ENCODE data around the gene NCKAP5L. TPM values are rescaled to one million over a fixed set of nuclear protein-coding genes. Genes with fewer than 3 reads are reported as not detected.

NCKAP5L gene
- total RNA-seq, 1 experiment from 2014 or later: 13.3 TPM

DNA sequence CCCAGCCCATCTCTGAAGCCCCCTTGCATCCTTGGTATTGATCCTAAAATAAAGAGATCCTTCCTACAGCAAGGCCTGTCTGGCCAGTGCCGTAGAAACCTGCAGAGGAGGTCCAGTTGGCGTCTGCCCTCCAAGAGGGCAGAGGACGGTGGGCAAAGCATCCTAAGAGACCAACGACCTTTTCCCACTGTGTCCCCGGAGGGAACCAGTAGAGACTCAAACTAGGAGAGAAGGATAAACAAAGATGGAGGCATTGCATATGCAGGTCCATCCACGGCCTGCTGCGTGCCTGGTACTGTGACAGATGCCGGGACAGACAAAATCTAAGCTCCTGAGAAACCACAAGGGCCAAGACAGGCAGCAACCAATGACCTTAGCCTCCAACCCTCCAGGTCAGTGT is 3.8 kb downstream of the NCKAP5L start:
- ChIA-PET CTCF (no interaction called here), POLR2A (ENCODE audit: unreplicated experiment) (no interaction called here)
- Histone ChIP-seq H2AFZ (ENCODE audit: low read length) (no peak overlapping the region), H3K4me3 (ENCODE audit: low read length) (no peak overlapping the region), H3K4me2 (ENCODE audit: low read length) (no peak overlapping the region), H4K20me1 (ENCODE audit: low read length) (no peaks in the 10 kb centered on the region), H3K9me2 (replicated peaks; ENCODE audit: low read length) (no peaks in the 10 kb centered on the region), H3K79me2 (ENCODE audit: low read length) (peaks cover 30% of the 10 kb centered on the region), H3K4me1 (ENCODE audit: insufficient read depth, low read length) (peaks cover 20% of the 10 kb centered on the region), H3K9ac (ENCODE audit: low read length) (no peak overlapping the region), H3K27me3 (ENCODE audit: low read length) (no peaks in the 10 kb centered on the region), H3K36me3 (ENCODE audit: low read depth, low read length) (no peaks in the 10 kb centered on the region), H3K27ac (ENCODE audit: low read length) (no peak overlapping the region), H3K9me3 (ENCODE audit: low read length) (no peaks in the 10 kb centered on the region), H3F3A (ENCODE audit: low read length, unreplicated experiment) (no peaks in the 10 kb centered on the region)
- DNase-seq (no peak), ATAC-seq (no peak)
- TF ChIP-seq CTCF (conservative IDR thresholded peaks at IDR 0.05; ENCODE audit: low read depth, low read length) (no peak), EZH2 (IDR thresholded peaks at IDR 0.05; ENCODE audit: low read length, unreplicated experiment) (no peak), EZH2phosphoT487 (IDR thresholded peaks at IDR 0.05; ENCODE audit: borderline replicate concordance, low read length) (no peak)
- intact Hi-C loops (cut with micrococcal nuclease): no loop called here
- BruUV-seq (replicated peaks): no TSS peak

- intact Hi-C loops (cut with micrococcal nuclease): no loop called here
- no peaks in the 10 kb centered on the region for H3K36me3 ChIP-seq (ENCODE audit: low read depth, low read length)
- no peak overlapping the region for H2AFZ ChIP-seq (ENCODE audit: low read length)
- no peaks in the 10 kb centered on the region for H3K27me3 ChIP-seq (ENCODE audit: low read length)
- H4K20me1 ChIP-seq (ENCODE audit: low read length): no peaks in the 10 kb centered on the region
- POLR2A ChIA-PET (ENCODE audit: unreplicated experiment): no interaction called here
- DNase-seq (no peak), ATAC-seq (no peak)
- no peaks in the 10 kb centered on the region for H3K9me2 ChIP-seq (replicated peaks; ENCODE audit: low read length)
- BruUV-seq (replicated peaks): no TSS peak
- TF ChIP-seq CTCF (conservative IDR thresholded peaks at IDR 0.05; ENCODE audit: low read depth, low read length) (no peak), EZH2phosphoT487 (IDR thresholded peaks at IDR 0.05; ENCODE audit: borderline replicate concordance, low read length) (no peak), EZH2 (IDR thresholded peaks at IDR 0.05; ENCODE audit: low read length, unreplicated experiment) (no peak)
- no peaks in the 10 kb centered on the region for H3K9me3 ChIP-seq (ENCODE audit: low read length)
- no peak overlapping the region for H3K9ac ChIP-seq (ENCODE audit: low read length)
- no peak overlapping the region for H3K4me3 ChIP-seq (ENCODE audit: low read length)
- H3K4me1 ChIP-seq (ENCODE audit: insufficient read depth, low read length): peaks cover 15% of the 10 kb centered on the region
- CTCF ChIA-PET: no interaction called here
- no peak overlapping the region for H3K27ac ChIP-seq (ENCODE audit: low read length)
- H3F3A ChIP-seq (ENCODE audit: low read length, unreplicated experiment): no peaks in the 10 kb centered on the region
- H3K79me2 ChIP-seq (ENCODE audit: low read length): peaks cover 30% of the 10 kb centered on the region
- no peak overlapping the region for H3K4me2 ChIP-seq (ENCODE audit: low read length)
Measured at GRCh38 chr12:49823951-49824350, 4.3 kb downstream of the NCKAP5L start.

DNA sequence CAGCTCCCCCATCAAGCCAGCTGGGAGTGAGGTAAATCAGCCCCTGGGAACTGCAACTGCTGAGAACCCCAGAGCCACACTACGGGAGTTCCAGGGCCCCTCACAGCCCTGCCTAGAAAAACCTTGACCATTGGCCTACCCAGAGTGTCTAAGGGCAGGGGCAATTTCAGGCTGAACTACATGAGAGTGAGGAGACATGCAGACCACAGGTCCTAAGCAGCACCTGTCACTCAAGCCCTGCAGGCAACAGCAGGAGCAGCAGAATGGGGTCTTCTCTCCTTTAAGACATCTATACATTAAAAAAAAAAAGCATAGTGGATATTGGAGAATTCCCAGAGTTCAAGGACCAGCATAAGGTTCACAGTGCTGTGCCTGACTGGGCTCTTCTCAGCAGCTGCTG is 4.9 kb downstream of the NCKAP5L start:
- POLR2A ChIA-PET (ENCODE audit: unreplicated experiment): no interaction called here
- no peaks in the 10 kb centered on the region for H3F3A ChIP-seq (ENCODE audit: low read length, unreplicated experiment)
- no peak overlapping the region for H3K27ac ChIP-seq (ENCODE audit: low read length)
- no peaks in the 10 kb centered on the region for H3K36me3 ChIP-seq (ENCODE audit: low read depth, low read length)
- no peaks in the 10 kb centered on the region for H3K27me3 ChIP-seq (ENCODE audit: low read length)
- CTCF ChIA-PET: no interaction called here
- H3K4me1 ChIP-seq (ENCODE audit: insufficient read depth, low read length): peaks cover 11% of the 10 kb centered on the region; the same call in 1 of the 2 replicates
- H3K9me2 ChIP-seq (replicated peaks; ENCODE audit: low read length): no peaks in the 10 kb centered on the region
- no TSS peak for BruUV-seq (replicated peaks)
- TF ChIP-seq CTCF (conservative IDR thresholded peaks at IDR 0.05; ENCODE audit: low read depth, low read length) (no peak), EZH2 (IDR thresholded peaks at IDR 0.05; ENCODE audit: low read length, unreplicated experiment) (no peak), EZH2phosphoT487 (IDR thresholded peaks at IDR 0.05; ENCODE audit: borderline replicate concordance, low read length) (no peak)
- H3K4me3 ChIP-seq (ENCODE audit: low read length): no peak overlapping the region
- no peak overlapping the region for H3K4me2 ChIP-seq (ENCODE audit: low read length)
- ATAC-seq (no peak), DNase-seq (no peak)
- H4K20me1 ChIP-seq (ENCODE audit: low read length): no peaks in the 10 kb centered on the region
- no peak overlapping the region for H2AFZ ChIP-seq (ENCODE audit: low read length)
- H3K79me2 ChIP-seq (ENCODE audit: low read length): peaks cover 30% of the 10 kb centered on the region
- H3K9me3 ChIP-seq (ENCODE audit: low read length): no peaks in the 10 kb centered on the region
- no peak overlapping the region for H3K9ac ChIP-seq (ENCODE audit: low read length)
- intact Hi-C loops (cut with micrococcal nuclease): no loop called here
